Thyroid gland (tissue), 4 donors: ENCODE measurements around the gene FOXN3. TPM values are rescaled to one million over a fixed set of nuclear protein-coding genes. Genes with fewer than 3 reads are reported as not detected.
A peak's percentile ranks its signal among the peaks of the same experiment; 100 is the strongest.

ENCODE experiments used
- DNase-seq, 2 donors: peaks; one replicate each; pipeline ENCODE4 v3.0.0-alpha.2; 2019
- H3K27ac ChIP-seq, 3 donors: fragments of 200-600 bp; sonication (generic); 1 replicate in 2 of 3; 2 replicates in 1 of 3; pipeline ENCODE4 v1.5.1; 2016 to 2019; ENCODE audit warnings: mild to moderate bottlenecking in 1 of 3, moderate library complexity in 1 of 3
- H3K27me3 ChIP-seq: fragments of 200-600 bp; sonication (generic); one replicate; pipeline ENCODE4 v1.5.1; 2019
- H3K36me3 ChIP-seq, 2 donors: fragments of 200-600 bp; sonication (generic); one replicate each; pipeline ENCODE4 v1.5.1; 2016 to 2019
- H3K4me1 ChIP-seq, 2 donors: fragments of 200-600 bp; sonication (generic); one replicate each; pipeline ENCODE4 v1.5.1; 2017 to 2019
- H3K4me3 ChIP-seq, 3 donors: fragments of 200-600 bp; sonication (generic); replicated peaks in 1 of 3; 1 replicate in 2 of 3; 2 replicates in 1 of 3; pipeline ENCODE4 v1.5.1; 2016; ENCODE audit warnings: mild to moderate bottlenecking in 1 of 3
- H3K9me3 ChIP-seq: fragments of 200-600 bp; sonication (generic); one replicate; pipeline ENCODE4 v1.5.1; 2017
- CTCF ChIP-seq, 6 experiments: fragments of 200-600 bp in 3 of 6; fragments of 450-650 bp in 3 of 6; sonication (generic) in 3 of 6; IDR thresholded peaks; one replicate each; pipeline ENCODE4 v1.5.1; 2016 to 2019; ENCODE audit warnings: antibody characterized with exemption in 6 of 6, mild to moderate bottlenecking in 2 of 6, inconsistent platforms in 1 of 6, moderate library complexity in 1 of 6
- POLR2A ChIP-seq, 2 donors: fragments of 450-650 bp; IDR thresholded peaks; one replicate each; pipeline ENCODE4 v1.6.1; 2017; ENCODE audit warnings: antibody characterized with exemption in 2 of 2, mild to moderate bottlenecking in 2 of 2, moderate library complexity in 1 of 2
- WGBS, 2 donors: methylation state at CpG; one replicate each; pipeline ENCODE4 v1.1.5; 2017; 5-methylcytosine and 5-hydroxymethylcytosine counted together
- intact Hi-C: fragments of 100-400 bp; cut with DNase I; formaldehyde crosslinking; loops from one replicate; pipeline ENCODE4 v1.15.1; 2023
- total RNA-seq, 4 donors: library from RNA; depleted of rRNA; stranded (reverse); fragments of >200 nt; gene quantifications; one replicate each; pipeline ENCODE4 v1.2.3, GENCODE V29; 2016

Gene FOXN3
- total RNA-seq, 4 donors from 2014 or later, result 38.7 to 70.1 (median 43.1) TPM

DNA sequence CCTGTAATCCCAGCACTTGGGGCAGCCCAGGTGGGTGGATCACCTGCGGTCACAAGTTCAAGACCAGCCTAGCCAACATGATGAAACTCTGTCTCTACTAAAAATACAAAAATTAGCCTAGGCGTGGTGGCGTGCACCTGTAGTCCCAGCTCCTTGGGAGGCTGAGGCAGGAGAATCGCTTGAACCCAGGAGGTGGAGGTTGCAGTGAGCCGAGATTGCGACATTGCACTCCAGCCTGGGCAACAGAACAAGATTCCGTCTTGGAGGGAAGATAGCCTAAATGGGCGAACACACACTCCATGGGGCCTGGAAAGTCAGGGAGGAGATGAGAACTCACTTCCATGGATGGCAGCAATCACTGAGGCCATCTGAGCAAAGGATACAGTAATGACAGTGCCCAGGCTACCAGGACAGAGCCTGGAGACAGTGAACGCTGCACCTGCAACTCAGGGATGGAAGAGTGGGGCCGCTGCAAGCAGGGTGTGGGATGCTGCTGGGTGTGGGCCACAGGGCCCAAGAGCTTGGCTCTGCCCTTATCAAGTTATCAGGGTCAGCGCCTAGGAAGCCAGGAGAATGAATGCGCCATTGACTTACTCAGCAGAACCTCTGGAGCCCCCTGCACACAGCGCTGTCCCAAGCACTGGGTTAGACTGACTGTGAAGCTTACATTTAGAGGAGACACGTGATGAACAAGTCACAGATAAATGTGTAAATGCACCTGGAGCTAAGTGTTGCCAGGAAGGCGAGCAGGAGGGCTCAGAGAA lies 28.9 kb downstream of the FOXN3 start:
- no peaks in the 10 kb centered on the region for H3K9me3 ChIP-seq
- H3K36me3 ChIP-seq, result no peaks in the 10 kb centered on the region
- TF ChIP-seq CTCF (IDR thresholded peaks at IDR 0.05) (no peak), POLR2A (IDR thresholded peaks at IDR 0.05) (no peak)
- WGBS, 2 donors, result 92 to 97% methylated on average over 14 to 15 of the region's 15 CpGs
- no peak overlapping the region for H3K27ac ChIP-seq
- H3K27me3 ChIP-seq, result no peaks in the 10 kb centered on the region
- intact Hi-C loops, result no loop called here
- no peak overlapping the region for H3K4me3 ChIP-seq
- no peak for DNase-seq
- peaks cover 0 to 10% of the 10 kb centered on the region in 2 donors for H3K4me1 ChIP-seq

GRCh38 chr14:89386212-89386886 lies 30.7 kb downstream of the FOXN3 start:
- no peaks in the 10 kb centered on the region for H3K36me3 ChIP-seq
- 86 to 88% methylated on average over 9 of the region's 9 CpGs for WGBS, 2 donors
- H3K4me3 ChIP-seq, result no peak overlapping the region
- H3K27ac ChIP-seq, result peak overlapping the region in 2 of 3 donors; percentile 57 to 80
- DNase-seq, result no peak
- H3K9me3 ChIP-seq, result no peaks in the 10 kb centered on the region
- intact Hi-C loops, result no loop called here
- TF ChIP-seq POLR2A (IDR thresholded peaks at IDR 0.05), result no peak
- no peak for TF ChIP-seq CTCF (IDR thresholded peaks at IDR 0.05)
- H3K27me3 ChIP-seq, result no peaks in the 10 kb centered on the region
- peaks cover 0 to 10% of the 10 kb centered on the region in 2 donors for H3K4me1 ChIP-seq

- peaks cover 0 to 10% of the 10 kb centered on the region in 2 donors for H3K4me1 ChIP-seq
- WGBS, 2 donors, result 95 to 96% methylated on average over 3 of the region's 3 CpGs
- DNase-seq, result no peak
- no peak overlapping the region for H3K27ac ChIP-seq
- no peaks in the 10 kb centered on the region for H3K27me3 ChIP-seq
- TF ChIP-seq POLR2A (IDR thresholded peaks at IDR 0.05) (no peak), CTCF (IDR thresholded peaks at IDR 0.05) (no peak)
- H3K9me3 ChIP-seq, result no peaks in the 10 kb centered on the region
- intact Hi-C loops, result no loop called here
- no peak overlapping the region for H3K4me3 ChIP-seq
- H3K36me3 ChIP-seq, result no peaks in the 10 kb centered on the region
These were observed 32.4 kb downstream of the FOXN3 start for GRCh38 chr14:89384636-89385035.

DNA sequence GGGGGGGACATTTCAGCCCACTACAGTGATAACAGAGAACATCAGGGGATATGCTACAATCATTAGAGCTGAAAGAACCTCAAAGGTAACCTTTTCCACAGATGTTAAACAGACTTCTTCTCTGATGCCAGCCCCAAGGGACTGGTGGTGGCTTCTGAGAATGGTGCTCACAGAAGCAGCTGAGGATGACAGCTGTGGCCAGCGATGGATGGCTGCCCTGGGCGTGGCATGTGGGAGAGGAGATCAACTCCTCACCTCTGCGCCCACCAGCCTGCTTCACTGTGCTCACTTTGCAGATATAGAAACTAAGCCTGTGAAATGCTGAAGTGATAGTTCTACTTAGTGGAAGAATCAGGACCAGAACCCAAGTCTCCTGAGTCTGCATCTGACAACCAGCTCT lies 33.0 kb downstream of the FOXN3 start:
- Histone ChIP-seq H3K27me3 (no peaks in the 10 kb centered on the region), H3K9me3 (no peaks in the 10 kb centered on the region), H3K4me3 (no peak overlapping the region), H3K27ac (no peak overlapping the region), H3K4me1 (peaks cover 0 to 10% of the 10 kb centered on the region in 2 donors), H3K36me3 (no peaks in the 10 kb centered on the region)
- DNase-seq, result peak in 1 of 2 donors; percentile 11
- no peak for TF ChIP-seq CTCF (IDR thresholded peaks at IDR 0.05)
- intact Hi-C loops, result no loop called here
- WGBS, 2 donors, result 95 to 100% methylated on average over 3 of the region's 3 CpGs
